Large intestine (tissue), 3 donors: ENCODE results near the gene PTPRM. TPM values are rescaled to one million over a fixed set of nuclear protein-coding genes. Genes with fewer than 3 reads are reported as not detected.
"Not testable (repeated sequence)": the region's sequence is repeated elsewhere in the genome, so short reads cannot be mapped to it uniquely, and the experiment has no call there.

ENCODE experiments used
- DNase-seq, 2 donors: peaks; one replicate each; pipeline versions ENCODE4 v3.0.0 to v3.0.0-alpha.2; 2013
- H3K27ac ChIP-seq: one replicate; pipeline ENCODE4 v1.5.1; 2013; ENCODE audit warnings: low read length
- H3K27me3 ChIP-seq: 2 replicates; pipeline ENCODE4 v1.6.1; 2013; ENCODE audit warnings: low read length; ENCODE audit not compliant: control insufficient read depth, insufficient read depth
- H3K36me3 ChIP-seq: 2 replicates; pipeline ENCODE4 v1.6.1; 2013; ENCODE audit warnings: low read length; ENCODE audit not compliant: control insufficient read depth, insufficient read depth
- H3K4me1 ChIP-seq: one replicate; pipeline ENCODE4 v1.6.1; 2013; ENCODE audit warnings: low read length; ENCODE audit not compliant: control insufficient read depth, insufficient read depth
- H3K4me3 ChIP-seq: one replicate; pipeline ENCODE4 v1.5.1; 2013; ENCODE audit warnings: low read length
- H3K9me3 ChIP-seq: one replicate; pipeline ENCODE4 v1.6.1; 2013; ENCODE audit warnings: mild to moderate bottlenecking, low read depth, low read length, moderate library complexity; ENCODE audit not compliant: control insufficient read depth
- WGBS: methylation state at CpG from one replicate; pipeline ENCODE4 v1.1.5; 2013; ENCODE audit warnings: low lambda C conversion rate; ENCODE audit not compliant: insufficient coverage; 5-methylcytosine and 5-hydroxymethylcytosine counted together
- polyA plus RNA-seq: library from polyadenylated mRNA; unstranded; fragments of 120-200 nt; gene quantifications from one replicate; pipeline ENCODE4 v1.2.1, GENCODE V29; 2013

Gene PTPRM
- polyA plus RNA-seq, 1 donor = 27.2 TPM

DNA sequence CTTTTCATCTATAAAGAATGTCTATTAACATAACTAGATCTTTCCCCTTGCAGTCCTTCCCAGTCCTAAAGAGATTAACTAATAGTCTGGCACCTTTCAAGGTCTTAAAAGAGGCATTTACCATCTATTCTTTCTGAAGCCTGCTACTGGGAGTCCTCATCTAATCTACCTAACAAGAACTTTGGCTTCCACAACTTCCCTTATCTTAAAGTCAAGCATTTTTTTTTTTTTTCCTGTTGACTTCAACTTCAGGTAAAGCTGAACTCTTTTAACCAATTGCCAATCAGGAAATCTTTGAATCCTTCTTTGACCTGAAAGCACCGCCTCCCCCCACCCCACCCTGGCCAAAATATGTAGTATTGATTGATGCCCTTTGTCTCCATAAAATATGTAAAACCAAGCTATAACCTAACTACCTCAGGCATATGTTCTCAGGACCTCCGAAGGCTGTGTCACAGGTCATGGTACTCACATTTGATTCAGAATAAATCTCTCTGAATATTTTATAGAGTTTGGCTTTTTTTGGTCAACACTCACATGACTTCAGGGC, 168.6 kb downstream of the PTPRM start:
- WGBS = 20% methylated on average over 1 of the region's 2 CpGs

DNA sequence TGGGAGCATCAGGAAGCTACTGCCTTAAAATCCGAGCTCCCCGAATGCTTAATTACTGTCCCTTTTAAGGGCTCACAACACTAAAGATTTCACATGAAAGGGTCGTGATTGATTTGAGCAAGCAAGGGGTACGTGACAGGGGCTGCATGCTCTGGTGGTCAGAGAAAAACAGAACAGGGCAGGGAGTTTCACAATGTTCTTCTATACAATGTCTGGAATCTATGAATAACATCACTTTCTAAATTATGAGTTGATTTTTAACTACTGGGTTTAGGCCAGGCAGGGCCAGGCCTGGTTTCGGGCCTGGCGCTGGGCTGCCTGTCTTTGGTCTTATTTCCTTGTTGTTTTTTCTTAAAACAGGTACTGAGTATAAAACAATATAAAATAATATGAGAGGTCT, 169.4 kb downstream of the PTPRM start:
- H3K36me3 ChIP-seq, H3K27me3 ChIP-seq, H3K9me3 ChIP-seq, DNase-seq, H3K27ac ChIP-seq, H3K4me1 ChIP-seq, H3K4me3 ChIP-seq: not testable (repeated sequence)
- whole genome bisulfite sequencing = no CpG with 5 or more reads among the region's 6 CpGs

More for the DNA sequence above, 168.6 kb downstream of the PTPRM start:
- DNase-seq = peak in 1 of 2 donors; percentile 53
- H3K4me3 ChIP-seq = no peak overlapping the region
- peak overlapping the region; percentile 8 for H3K27ac ChIP-seq
- H3K27me3 ChIP-seq = no peaks in the 10 kb centered on the region
- no peaks in the 10 kb centered on the region for H3K9me3 ChIP-seq
- H3K4me1 ChIP-seq = peaks cover 7% of the 10 kb centered on the region
- no peaks in the 10 kb centered on the region for H3K36me3 ChIP-seq

DNA sequence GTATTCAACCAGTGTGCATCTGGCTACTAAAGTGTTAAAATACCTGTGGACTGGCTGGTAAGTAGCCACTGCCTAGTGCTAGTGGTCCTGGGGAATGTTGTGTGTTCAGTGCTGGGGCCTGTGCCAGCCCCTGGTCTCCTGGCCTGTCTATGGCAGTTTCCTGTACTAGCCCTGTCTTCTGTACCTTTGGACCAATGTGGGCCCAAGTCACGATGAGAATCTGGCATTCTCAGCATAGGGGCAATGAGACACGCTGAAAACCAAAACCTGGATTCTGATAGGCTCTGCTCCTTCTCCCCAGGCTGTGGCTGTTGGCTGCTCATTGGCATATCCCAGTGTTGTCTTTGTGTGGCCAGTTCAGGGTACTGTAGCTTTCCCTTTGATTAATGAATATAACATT, 170.4 kb downstream of the PTPRM start:
- H3K4me1 ChIP-seq = peaks cover 7% of the 10 kb centered on the region
- no peak for DNase-seq
- H3K9me3 ChIP-seq = no peaks in the 10 kb centered on the region
- H3K36me3 ChIP-seq = no peaks in the 10 kb centered on the region
- H3K27me3 ChIP-seq = no peaks in the 10 kb centered on the region
- no peak overlapping the region for H3K4me3 ChIP-seq
- H3K27ac ChIP-seq = no peak overlapping the region
- WGBS = no CpG with 5 or more reads among the region's 2 CpGs

DNA sequence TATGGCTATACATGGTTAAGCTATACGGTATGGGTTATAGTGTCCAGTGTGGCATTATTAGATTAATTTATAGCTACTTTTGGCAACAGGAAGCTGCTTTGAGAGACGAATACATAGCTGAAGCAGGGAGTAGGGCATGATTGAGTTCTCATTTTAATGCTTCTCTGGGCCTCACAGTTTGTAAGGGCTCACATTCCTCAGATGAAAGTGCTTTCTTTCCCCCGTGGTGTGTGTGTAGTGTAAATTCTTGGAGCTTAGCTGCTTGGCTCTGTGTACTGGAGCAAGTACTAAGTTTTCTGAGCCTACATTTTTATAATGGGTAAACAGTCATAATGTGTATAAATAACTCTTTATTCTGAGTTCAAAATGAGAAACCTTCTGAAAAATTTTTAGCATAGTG, 173.7 kb downstream of the PTPRM start:
- Histone ChIP-seq H3K4me3 (no peak overlapping the region), H3K27me3 (no peaks in the 10 kb centered on the region), H3K9me3 (peaks cover 2% of the 10 kb centered on the region), H3K27ac (no peak overlapping the region), H3K4me1 (no peaks in the 10 kb centered on the region), H3K36me3 (no peaks in the 10 kb centered on the region)
- DNase-seq = no peak
- WGBS = no CpG with 5 or more reads among the region's 3 CpGs

DNA sequence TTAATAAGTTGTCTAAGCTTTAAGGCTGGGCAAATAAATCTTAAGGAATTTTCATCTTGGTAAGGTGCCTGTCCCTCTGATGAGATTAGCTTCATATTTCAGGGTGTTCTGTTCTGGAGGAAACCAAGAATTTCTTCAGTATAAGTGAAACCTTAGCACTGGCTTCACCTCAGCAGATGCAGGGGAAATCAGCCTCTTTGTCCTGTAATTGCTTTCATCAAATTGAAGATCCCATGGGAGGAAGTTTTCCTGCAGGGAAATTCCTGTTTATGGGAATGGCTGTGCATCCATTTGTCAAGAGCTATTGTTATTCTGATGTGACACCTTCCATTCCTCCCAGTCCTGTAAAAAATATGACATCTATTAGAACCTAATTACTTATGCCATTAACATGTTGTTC, 174.5 kb downstream of the PTPRM start:
- DNase-seq = no peak
- no peaks in the 10 kb centered on the region for H3K36me3 ChIP-seq
- H3K27ac ChIP-seq = no peak overlapping the region
- H3K27me3 ChIP-seq = no peaks in the 10 kb centered on the region
- peaks cover 4% of the 10 kb centered on the region for H3K9me3 ChIP-seq
- no peak overlapping the region for H3K4me3 ChIP-seq
- no peaks in the 10 kb centered on the region for H3K4me1 ChIP-seq

DNA sequence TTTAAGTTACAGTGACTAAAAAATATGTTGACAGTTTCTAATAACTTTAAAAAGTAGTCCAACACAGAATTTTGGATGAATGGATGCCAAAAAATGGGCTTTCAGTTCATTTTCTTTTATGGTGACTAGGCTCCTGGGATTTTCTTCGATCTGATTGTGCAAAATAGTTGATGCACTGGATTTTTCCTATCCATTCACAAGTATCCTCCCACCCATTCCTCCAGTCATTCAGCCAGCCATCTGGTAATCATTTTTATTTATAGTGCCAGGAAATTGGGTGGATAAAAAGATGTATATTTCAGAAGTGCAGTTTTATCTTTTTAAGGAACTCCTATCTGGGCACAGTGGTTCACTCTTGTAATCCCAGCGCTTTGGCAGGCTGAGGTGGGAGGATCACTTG, 175.1 kb downstream of the PTPRM start:
- no CpG with 5 or more reads among the region's 2 CpGs for WGBS
- no peaks in the 10 kb centered on the region for H3K27me3 ChIP-seq

DNA sequence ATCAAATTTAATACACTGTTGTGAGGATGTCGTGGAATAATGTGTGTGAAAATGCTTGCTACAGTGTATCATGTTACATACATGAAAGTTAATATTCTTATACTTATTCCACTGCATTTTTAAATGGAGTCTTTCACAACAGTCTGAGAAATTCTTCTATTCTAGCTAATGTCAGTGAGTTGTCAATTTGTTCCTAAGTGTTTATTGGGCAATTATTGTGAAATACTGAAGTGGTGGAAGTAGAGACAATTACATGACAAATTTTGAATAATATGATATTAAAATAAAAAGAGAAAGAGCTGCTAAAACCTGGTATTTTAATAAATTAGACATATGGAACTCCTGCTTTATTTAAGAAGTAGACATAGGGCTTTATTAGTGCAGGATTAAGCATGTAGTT, 176.1 kb downstream of the PTPRM start:
- H3K4me3 ChIP-seq = no peak overlapping the region
- no peak overlapping the region for H3K27ac ChIP-seq
- WGBS = 78% methylated on average over 1 of the region's 1 CpG
- no peaks in the 10 kb centered on the region for H3K4me1 ChIP-seq
- no peaks in the 10 kb centered on the region for H3K27me3 ChIP-seq
- DNase-seq = no peak
- H3K9me3 ChIP-seq = peaks cover 4% of the 10 kb centered on the region
- H3K36me3 ChIP-seq = no peaks in the 10 kb centered on the region

More for the DNA sequence above, 175.1 kb downstream of the PTPRM start:
- H3K4me3 ChIP-seq = no peak overlapping the region
- no peak overlapping the region for H3K27ac ChIP-seq
- no peak for DNase-seq
- no peaks in the 10 kb centered on the region for H3K4me1 ChIP-seq
- H3K36me3 ChIP-seq = no peaks in the 10 kb centered on the region
- H3K9me3 ChIP-seq = peaks cover 4% of the 10 kb centered on the region

DNA sequence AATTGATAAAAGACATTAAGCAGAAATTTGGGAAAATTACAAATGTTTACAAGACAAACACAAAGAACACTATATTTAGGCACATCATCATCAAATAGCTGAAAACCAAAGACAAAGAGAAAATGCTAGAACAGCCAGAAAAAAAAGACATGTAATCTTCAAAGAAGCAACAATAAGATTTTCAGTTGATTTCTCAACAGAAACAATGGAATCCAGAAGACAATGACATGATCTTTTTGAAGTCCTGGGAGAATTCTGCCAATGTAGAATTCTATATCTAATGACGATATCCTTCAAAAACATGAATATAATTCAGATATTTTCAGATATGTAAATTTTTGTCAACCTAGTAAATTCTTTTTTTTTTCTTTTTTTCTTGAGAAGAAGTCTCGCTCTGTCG, 179.0 kb downstream of the PTPRM start:
- no peaks in the 10 kb centered on the region for H3K36me3 ChIP-seq
- DNase-seq = no peak
- WGBS = 100% methylated on average over 1 of the region's 3 CpGs
- peaks cover 4% of the 10 kb centered on the region for H3K9me3 ChIP-seq
- H3K27me3 ChIP-seq = no peaks in the 10 kb centered on the region
- no peak overlapping the region for H3K4me3 ChIP-seq
- H3K27ac ChIP-seq = no peak overlapping the region
- peaks cover 7% of the 10 kb centered on the region for H3K4me1 ChIP-seq

DNA sequence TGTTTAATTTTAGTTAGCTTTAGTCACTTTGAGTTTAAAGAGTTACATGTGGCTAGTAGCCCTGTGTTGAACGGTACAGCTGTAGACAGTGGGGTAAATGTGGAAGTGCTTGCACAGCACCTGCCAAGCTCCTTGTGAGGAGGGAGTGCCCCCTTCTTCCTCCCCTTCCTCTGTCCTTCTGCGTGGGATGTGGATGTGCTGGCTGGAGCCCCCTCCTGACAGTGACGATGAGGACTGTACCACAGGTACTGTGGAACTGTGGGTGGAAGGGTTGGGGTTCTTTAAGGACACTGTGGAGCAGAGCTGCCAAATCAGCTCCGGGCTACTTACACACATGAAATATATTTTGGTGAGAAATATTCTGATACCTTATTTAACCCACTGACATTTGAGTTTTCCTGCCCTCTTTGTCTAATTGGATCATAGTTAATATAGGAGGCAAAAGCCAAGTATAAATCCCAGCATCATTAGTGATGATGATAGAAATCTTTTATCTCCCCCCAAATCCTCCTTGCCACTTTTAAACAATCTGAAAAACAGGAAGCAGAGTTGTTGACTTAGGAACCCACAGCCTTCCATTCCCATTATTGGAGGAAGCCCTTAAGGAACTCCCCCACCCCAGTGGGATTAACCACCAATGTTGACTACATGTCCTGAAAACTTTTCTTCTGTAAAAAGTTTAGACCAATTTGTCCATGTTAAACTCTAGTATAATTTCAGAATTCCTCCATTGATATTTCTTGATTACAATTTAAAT, 181.3 kb downstream of the PTPRM start:
- Histone ChIP-seq H3K4me3 (no peak overlapping the region), H3K36me3 (no peaks in the 10 kb centered on the region), H3K27me3 (no peaks in the 10 kb centered on the region), H3K4me1 (peaks cover 7% of the 10 kb centered on the region), H3K27ac (no peak overlapping the region), H3K9me3 (peaks cover 4% of the 10 kb centered on the region)
- DNase-seq = no peak
- no CpG with 5 or more reads among the region's 4 CpGs for WGBS

DNA sequence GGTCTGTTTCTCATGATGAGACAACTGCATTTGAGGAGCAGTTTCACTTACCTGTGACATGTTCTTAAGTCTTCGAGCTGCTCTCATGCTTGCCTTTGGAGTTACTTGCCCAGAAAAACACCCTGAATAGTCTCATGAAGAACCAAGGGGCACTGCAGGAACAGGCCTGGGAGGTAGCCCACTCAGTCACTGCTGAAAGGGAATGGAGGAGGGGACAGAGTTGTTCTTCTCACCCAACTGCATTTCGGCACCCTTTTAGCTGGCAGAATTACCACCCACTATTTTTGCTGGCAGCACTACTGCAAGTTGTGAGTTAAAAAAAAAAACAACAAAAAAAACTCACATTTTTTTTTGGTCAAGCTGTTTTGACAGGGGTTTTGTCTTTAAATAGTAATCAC, 181.9 kb downstream of the PTPRM start:
- H3K4me3 ChIP-seq = no peak overlapping the region
- no peak for DNase-seq
- H3K4me1 ChIP-seq = peaks cover 10% of the 10 kb centered on the region
- no peak overlapping the region for H3K27ac ChIP-seq
- peaks cover 4% of the 10 kb centered on the region for H3K9me3 ChIP-seq
- no peaks in the 10 kb centered on the region for H3K27me3 ChIP-seq
- whole genome bisulfite sequencing = 80% methylated on average over 1 of the region's 2 CpGs
- no peaks in the 10 kb centered on the region for H3K36me3 ChIP-seq

DNA sequence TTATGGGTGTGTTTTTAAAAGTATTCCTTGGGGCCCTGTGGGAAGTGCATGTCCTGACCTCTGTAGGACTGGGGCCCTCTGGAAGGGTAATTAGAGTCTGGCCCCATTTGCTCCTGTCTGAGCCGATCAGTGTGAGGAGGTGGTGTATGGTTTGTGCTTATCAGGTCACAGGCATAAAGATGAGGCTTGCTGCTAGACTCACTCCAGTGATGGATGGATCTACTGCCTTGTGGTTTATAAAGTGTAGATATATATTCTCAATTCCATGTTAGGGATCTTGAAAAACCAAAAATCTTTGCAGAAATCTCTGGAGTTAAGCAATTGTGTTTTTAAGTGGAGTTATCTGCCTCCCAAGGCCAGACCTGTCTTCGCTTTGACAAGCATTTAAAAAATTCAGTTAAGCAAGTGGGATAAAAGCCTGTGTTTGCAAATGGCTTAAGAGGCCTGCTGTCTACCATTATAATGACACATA, 182.4 kb downstream of the PTPRM start:
- no CpG with 5 or more reads among the region's 2 CpGs for WGBS
- H3K27ac ChIP-seq = no peak overlapping the region
- H3K4me3 ChIP-seq = no peak overlapping the region
- peaks cover 4% of the 10 kb centered on the region for H3K9me3 ChIP-seq
- peak in 1 of 2 donors; percentile 35 for DNase-seq
- H3K36me3 ChIP-seq = no peaks in the 10 kb centered on the region
- H3K27me3 ChIP-seq = no peaks in the 10 kb centered on the region
- H3K4me1 ChIP-seq = peaks cover 10% of the 10 kb centered on the region
